Fibroblast of lung (primary cell): ENCODE measurements around the gene PAM16.

Experiments used
- EZH2 ChIP-seq: IDR thresholded peaks from 2 replicates; pipeline ENCODE4 v1.5.1; 2012; ENCODE audit warnings: low read length, control low read depth, mild to moderate bottlenecking; ENCODE audit errors: missing control alignments
- TF ChIP-seq, protein P1 (sequence below), 2 donors: IDR thresholded peaks in 1 of 2; conservative IDR thresholded peaks in 1 of 2; 1 replicate in 1 of 2; 2 replicates in 1 of 2; pipeline ENCODE4 v1.5.1; 2011 to 2012; ENCODE audit warnings: low read length in 2 of 2, control low read depth in 1 of 2, inconsistent platforms in 1 of 2, low read depth in 1 of 2, mild to moderate bottlenecking in 1 of 2

DNA sequence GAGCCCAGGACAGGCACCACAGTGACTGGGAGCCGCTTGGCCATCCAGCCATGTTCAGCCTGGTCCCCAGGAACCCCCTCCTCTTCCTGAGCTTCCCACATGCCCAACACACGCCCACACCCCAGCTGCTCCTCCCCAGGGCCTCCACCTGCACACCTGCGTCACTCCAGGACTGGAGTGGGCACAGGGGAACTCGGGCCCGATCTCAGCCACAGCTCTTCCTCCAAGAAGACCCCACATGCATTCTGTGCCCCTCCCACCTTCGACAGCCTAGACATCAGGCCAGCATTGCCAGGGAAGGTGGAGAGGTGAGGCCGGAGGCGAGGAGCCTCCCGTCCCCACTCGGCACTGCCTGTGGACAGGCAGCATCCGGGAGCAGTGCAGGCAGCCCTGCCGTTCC, 14.5 kb upstream of the PAM16 start:
- TF ChIP-seq, protein P1, sequence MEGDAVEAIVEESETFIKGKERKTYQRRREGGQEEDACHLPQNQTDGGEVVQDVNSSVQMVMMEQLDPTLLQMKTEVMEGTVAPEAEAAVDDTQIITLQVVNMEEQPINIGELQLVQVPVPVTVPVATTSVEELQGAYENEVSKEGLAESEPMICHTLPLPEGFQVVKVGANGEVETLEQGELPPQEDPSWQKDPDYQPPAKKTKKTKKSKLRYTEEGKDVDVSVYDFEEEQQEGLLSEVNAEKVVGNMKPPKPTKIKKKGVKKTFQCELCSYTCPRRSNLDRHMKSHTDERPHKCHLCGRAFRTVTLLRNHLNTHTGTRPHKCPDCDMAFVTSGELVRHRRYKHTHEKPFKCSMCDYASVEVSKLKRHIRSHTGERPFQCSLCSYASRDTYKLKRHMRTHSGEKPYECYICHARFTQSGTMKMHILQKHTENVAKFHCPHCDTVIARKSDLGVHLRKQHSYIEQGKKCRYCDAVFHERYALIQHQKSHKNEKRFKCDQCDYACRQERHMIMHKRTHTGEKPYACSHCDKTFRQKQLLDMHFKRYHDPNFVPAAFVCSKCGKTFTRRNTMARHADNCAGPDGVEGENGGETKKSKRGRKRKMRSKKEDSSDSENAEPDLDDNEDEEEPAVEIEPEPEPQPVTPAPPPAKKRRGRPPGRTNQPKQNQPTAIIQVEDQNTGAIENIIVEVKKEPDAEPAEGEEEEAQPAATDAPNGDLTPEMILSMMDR (conservative IDR thresholded peaks at IDR 0.05 in 1 of 2, IDR thresholded peaks at IDR 0.05 in 1 of 2; ENCODE audit: low read depth in 1 of 2, low read length in 2 of 2): no peak
- TF ChIP-seq EZH2: no peak
